Cerebellar nuclear complex (tissue), 1 donor: ENCODE data around the gene DLEC1.

ENCODE experiments used
- DNase-seq, 2 experiments: peaks; one replicate each; lab custom pipeline; 2025; lab: John Stamatoyannopoulos, UW

DLEC1 gene

DNA sequence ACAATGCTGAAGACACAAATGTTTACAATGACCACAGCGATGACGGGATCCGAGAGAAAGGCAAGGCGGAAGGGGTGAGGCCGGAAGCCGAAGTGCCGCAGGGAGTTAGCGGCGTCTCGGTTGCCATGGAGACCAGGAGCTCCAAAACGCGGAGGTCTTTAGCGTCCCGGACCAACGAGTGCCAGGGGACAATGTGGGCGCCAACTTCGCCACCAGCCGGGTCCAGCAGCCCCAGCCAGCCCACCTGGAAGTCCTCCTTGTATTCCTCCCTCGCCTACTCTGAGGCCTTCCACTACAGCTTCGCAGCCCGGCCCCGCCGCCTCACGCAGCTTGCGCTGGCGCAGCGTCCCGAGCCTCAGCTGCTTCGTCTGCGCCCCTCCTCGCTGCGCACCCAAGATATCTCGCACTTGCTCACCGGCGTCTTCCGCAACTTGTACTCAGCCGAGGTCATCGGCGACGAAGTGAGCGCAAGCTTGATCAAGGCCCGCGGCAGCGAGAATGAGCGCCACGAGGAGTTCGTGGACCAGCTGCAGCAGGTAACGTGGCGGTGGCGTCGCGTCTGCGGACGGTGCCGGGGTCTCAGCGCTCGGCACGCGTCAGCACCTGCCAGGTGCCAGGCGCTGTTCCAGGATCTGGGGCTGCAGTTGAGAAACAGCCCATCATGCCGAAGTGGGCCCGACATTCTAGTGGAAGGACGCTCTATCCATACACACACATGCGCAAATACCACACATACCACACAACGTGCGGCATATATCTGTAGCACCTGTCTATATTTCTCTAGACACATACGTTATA lies at the start of gene DLEC1:
TSS of gene DLEC1 (plus strand) at position 108 of the 798 bp plus-strand sequence. CDS start at position 126, 18 bp downstream.
- no peak for DNase-seq

- no peak for DNase-seq
Observed at GRCh38 chr3:37989821-37990480, 49.1 kb upstream of the DLEC1 start.

- DNase-seq: no peak
Observed at GRCh38 chr3:37990527-37990926, 48.5 kb upstream of the DLEC1 start, which contains the start of gene VILL. VILL (plus strand) TSS chr3:37990786; CDS start chr3:37993673, 2,887 bp downstream.

DNA sequence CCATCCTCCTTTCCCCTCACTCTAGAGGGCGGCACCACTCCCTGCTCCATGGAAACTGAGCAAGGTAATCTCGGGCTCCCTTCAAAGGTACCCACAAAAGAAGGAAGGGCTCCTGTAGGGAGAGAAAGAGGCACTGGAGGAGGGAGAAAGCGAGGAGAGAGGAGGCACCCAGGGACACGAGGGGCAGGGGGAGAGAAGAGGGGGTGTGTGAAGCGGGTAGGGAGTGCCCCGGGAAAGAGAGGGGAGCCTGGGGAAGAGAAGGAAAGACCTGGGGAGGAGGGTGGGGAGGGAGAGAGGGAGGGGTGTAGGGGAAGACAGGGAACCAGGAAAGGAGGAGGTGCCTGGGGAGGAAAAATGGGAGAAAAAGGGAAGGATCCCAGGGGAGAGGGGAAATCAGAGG lies 47.9 kb upstream of the DLEC1 start:
- DNase-seq: no peak

DNA sequence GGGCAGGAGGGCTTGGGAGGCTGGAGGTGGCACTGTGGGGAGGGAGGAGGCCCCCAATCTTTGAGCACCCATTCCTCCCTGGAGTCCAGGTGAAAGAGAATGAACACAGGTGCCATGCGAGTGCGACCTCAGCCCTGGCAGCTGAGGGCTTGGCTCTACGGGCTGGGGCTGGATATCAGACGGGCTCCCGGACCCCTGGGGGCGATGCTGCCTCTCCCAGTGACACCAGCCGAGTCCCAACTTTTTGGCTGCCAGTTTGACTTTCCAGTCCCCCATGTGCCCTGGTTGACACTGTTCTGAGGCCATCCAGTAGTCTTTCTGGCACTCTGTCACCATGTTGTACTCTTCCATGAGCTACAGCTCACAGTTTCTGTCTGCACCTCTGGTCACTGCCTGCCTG lies 47.2 kb upstream of the DLEC1 start:
- DNase-seq: no peak

DNA sequence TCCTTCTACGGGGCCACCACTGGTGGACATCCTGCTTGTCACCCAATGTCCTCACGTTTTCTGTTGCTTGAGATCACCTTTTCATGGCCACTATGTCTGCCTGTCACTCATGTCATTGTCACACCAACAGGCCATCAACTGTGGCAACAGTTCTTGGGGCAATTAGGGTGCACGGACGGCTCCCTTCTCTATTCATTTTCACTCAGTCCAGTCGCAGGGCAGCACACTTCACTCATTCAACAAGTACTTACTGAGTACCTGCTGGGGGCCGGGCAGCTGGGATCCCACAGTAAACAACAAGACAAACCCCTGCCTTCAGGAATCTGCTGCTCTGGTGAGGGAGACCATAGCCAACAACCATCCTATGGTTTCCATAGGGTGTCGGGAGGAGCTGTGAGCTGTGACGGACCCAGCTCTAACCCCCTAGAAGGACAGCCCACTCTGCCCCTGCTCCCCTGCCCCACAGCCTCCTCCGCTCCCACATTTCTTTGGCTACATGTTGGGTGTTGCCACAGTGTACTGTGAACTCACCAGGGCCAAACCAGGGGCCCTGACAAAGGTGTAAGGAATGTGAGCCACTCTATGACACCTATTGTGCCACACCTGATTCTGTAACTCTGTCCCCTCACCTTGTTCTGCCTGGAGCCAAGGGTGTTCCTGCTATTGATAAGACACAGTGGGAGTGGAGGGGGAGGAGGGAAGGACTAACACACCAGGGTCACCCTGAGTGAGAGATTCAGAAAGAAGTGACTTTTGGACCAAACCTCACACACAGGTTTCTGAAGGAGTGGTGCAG lies 46.5 kb upstream of the DLEC1 start:
- DNase-seq: no peak

- DNase-seq: no peak
Observed at GRCh38 chr3:37993067-37993455, 45.9 kb upstream of the DLEC1 start.

- DNase-seq: no peak
Observed at GRCh38 chr3:37993460-37993819, 45.6 kb upstream of the DLEC1 start.

DNA sequence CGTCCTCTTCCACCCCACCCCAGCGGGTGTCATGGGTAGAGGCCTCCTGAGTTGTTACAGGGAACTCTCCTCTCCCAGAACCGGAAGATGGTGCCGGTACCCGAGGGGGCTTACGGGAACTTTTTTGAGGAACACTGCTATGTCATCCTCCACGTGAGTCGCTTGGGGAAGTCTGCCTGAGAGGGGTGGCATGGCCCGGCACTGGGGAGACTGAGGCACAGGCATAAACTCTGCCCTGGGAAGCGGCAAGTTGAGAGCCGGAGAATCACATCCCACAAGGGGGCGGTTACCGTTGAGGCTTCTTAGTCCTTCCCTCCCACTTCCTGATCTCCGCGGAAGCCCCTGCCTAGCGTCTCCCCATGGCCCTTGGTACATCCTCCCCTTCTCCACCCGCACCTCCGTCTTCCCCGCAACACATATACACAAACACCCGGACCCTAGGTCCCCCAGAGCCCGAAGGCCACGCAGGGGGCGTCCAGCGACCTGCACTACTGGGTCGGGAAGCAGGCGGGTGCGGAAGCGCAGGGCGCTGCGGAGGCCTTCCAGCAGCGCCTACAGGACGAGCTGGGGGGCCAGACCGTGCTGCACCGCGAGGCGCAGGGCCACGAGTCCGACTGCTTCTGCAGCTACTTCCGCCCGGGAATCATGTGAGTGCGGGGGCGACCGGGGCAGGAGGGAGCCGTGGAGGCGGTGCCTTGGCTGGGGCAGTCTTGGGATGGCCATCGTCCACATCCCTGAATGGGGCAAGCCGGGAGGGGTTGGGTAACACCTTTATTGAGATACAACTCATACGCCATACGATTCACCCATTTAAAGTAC lies 45.0 kb upstream of the DLEC1 start:
- no peak for DNase-seq

DNA sequence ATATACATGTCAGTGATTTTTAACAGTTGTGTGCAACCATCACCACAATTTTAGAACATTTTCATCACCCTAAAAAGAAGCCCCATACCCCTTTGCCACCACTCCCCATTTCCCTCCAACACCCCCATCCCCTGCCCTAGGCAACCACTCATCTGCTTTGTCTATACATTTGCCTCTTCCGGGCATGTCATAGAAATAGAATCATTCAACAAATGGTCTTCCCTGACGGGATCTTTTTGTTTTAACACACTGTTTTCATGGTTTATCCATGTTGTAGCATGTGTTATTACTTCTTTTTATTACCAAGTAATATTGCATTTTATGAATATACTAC lies 44.4 kb upstream of the DLEC1 start:
- no peak for DNase-seq

GRCh38 chr3:37995652-37996641 lies 43.1 kb upstream of the DLEC1 start:
- peak; percentile 37 to 86 for DNase-seq

GRCh38 chr3:37996785-37997301 lies 42.2 kb upstream of the DLEC1 start:
- DNase-seq: peak in 1 of 2 experiments; percentile 13

DNA sequence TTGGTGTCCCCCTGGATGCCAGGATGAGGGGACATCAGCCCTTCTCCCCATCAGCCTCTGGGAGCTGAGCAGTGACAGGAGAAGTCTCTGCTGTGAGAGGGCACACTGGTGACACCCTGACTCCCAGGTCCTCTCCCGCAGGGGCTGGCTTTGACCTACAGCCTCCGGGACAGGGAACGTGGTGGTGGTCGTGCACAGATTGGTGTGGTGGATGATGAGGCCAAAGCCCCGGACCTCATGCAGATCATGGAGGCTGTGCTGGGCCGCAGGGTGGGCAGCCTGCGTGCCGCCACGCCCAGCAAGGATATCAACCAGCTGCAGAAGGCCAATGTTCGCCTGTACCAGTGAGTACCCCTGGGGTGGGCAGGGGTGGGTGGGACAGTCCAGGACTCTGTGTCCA lies 41.7 kb upstream of the DLEC1 start:
- no peak for DNase-seq

- no peak for DNase-seq
Observed at GRCh38 chr3:37997791-37998370, 41.1 kb upstream of the DLEC1 start.

DNA sequence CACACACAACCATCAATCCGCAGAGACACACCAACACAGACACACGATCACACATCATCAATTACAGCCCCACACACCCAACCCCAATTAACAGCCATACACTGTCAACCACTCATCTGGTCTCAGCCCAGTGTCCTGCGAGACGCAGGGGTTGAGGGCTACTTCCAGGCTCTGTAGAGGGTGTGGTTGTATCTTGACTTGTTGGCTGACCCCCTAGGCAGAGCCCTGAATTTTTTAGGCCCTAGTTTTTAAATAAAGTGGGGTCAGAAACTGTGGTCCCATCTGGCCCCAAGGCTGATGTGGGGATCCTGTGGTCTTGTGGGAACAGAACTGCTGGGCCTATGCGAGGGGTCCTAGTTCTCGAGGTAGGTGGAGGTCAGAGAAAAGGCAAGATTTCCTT lies 39.2 kb upstream of the DLEC1 start:
- DNase-seq: no peak

GRCh38 chr3:38000242-38000916 lies 38.6 kb upstream of the DLEC1 start:
- no peak for DNase-seq

DNA sequence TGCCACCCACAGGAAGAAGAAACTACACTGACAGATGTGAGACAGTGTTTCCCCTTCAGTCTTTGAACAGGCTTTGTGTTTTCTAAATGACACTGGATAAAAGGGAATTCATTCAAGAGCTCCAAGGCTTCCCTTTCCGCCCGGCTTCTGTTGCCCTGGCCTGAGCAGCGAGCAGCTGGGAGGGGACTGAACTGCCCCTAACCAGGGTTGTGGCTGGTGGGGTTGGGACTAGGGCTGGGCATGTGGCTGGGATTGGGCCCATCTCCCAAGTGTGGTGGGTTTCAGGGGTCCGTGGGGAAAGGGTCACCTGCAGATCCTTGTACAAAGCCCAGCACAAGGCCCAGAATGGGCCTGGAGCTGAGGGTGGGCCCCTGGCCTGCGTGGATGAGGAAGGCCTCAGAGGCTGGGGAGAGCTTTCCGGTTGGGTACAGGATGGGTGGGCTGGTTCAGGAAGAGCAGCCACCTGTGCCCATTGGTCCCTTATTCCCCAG lies 38.0 kb upstream of the DLEC1 start:
- no peak for DNase-seq

DNA sequence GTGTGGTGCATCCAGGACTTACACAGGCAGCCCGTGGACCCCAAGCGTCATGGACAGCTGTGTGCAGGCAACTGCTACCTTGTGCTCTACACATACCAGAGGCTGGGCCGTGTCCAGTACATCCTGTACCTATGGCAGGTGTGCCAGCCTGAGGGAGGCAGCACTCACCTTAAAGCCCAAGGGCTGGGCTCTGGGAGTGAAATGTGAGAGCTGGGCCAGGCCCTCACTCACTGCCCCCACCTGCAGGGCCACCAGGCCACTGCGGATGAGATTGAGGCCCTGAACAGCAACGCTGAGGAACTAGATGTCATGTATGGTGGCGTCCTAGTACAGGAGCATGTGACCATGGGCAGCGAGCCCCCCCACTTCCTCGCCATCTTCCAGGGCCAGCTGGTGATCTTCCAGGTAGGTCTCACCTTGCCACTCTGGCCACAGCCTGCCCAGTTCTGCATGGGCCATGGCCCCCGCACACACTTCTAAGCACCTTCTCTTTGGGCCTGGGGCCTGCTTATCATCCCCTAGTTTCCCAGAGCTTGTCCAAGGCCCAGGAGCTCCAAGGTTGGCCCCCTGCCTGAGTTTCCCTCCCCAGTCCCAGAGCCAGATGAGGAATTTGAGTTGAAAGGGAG lies 37.4 kb upstream of the DLEC1 start:
- DNase-seq: no peak
